H4 (cell line): ENCODE data around the gene SYP. TPM values are rescaled to one million over a fixed set of nuclear protein-coding genes. Genes with fewer than 3 reads are reported as not detected.

Experiments used
- total RNA-seq: library from RNA; depleted of rRNA; stranded (reverse); fragments of >200 nt; shearing (Covaris generic); gene quantifications from 2 replicates; pipeline ENCODE4 v1.2.3, GENCODE V29; 2014; rRNA removed

SYP gene
- total RNA-seq, 1 experiment from 2014 or later: 0.19 TPM

Other genes with a start within 250 kb of the SYP start
- gene OTUD5, start 242.6 kb downstream of the SYP start, total RNA-seq: 22.3 and 34.2 TPM in 2 replicates
- gene KCND1, start 228.3 kb downstream of the SYP start, total RNA-seq: 0.12 TPM in 1 of 2 replicates, not detected in the other
- gene GRIPAP1, start 197.9 kb downstream of the SYP start, total RNA-seq: 15.3 and 15.9 TPM in 2 replicates
- gene TFE3, start 156.8 kb downstream of the SYP start, total RNA-seq: 23.7 and 47.1 TPM in 2 replicates
- gene CCDC120, start 141.2 kb downstream of the SYP start, total RNA-seq: 0.08 and 0.31 TPM in 2 replicates
- 12.5 and 18.2 TPM in 2 replicates for gene PRAF2, start 126.2 kb downstream of the SYP start, total RNA-seq
- gene WDR45, start 120.3 kb downstream of the SYP start, total RNA-seq: 50.0 and 57.6 TPM in 2 replicates
- 18.1 and 24.6 TPM in 2 replicates for gene GPKOW, start 76.5 kb downstream of the SYP start, total RNA-seq
- 0.48 and 2.3 TPM in 2 replicates for gene MAGIX, start 37.4 kb downstream of the SYP start, total RNA-seq
- 94.5 and 137 TPM in 2 replicates for gene PLP2, start 28.3 kb downstream of the SYP start, total RNA-seq
- gene PRICKLE3, start 13.8 kb downstream of the SYP start, total RNA-seq: 2.5 and 6.8 TPM in 2 replicates
- gene CACNA1F, start 33.1 kb upstream of the SYP start, total RNA-seq: not detected in 2 replicates
- gene CCDC22, start 35.3 kb upstream of the SYP start, total RNA-seq: 9.2 and 11.3 TPM in 2 replicates
- gene FOXP3, start 64.5 kb upstream of the SYP start, total RNA-seq: not detected in 2 replicates
- gene PPP1R3F, start 69.6 kb upstream of the SYP start, total RNA-seq: 8.2 and 10.5 TPM in 2 replicates
- gene GAGE10, start 103.5 kb upstream of the SYP start, total RNA-seq: not detected in 2 replicates
- not detected in 2 replicates for gene GAGE12J, start 121.8 kb upstream of the SYP start, total RNA-seq
- not detected in 2 replicates for gene GAGE13, start 131.4 kb upstream of the SYP start, total RNA-seq